H9 (cell line): ENCODE measurements around the gene INTS6L. TPM values are rescaled to one million over a fixed set of nuclear protein-coding genes. Genes with fewer than 3 reads are reported as not detected.

Experiments used
- DNase-seq: peaks from one replicate; pipeline ENCODE4 v3.0.0-alpha.2; 2017
- H2AFZ ChIP-seq: one replicate; pipeline ENCODE4 v1.6.1; 2013; ENCODE audit warnings: mild to moderate bottlenecking, low read length, control low read depth, moderate library complexity
- H2AK5ac ChIP-seq: 2 replicates; pipeline ENCODE4 v1.6.1; 2013; ENCODE audit warnings: low read length, control low read depth, mixed read lengths; ENCODE audit not compliant: insufficient read length
- H2BK120ac ChIP-seq: one replicate; pipeline ENCODE4 v1.6.1; 2013; ENCODE audit warnings: low read depth, mild to moderate bottlenecking, low read length, control low read depth, inconsistent platforms; ENCODE audit not compliant: poor library complexity, severe bottlenecking
- H2BK12ac ChIP-seq: 2 replicates; pipeline ENCODE4 v1.6.1; 2013; ENCODE audit warnings: low read length, control low read depth, mixed read lengths, low read depth; ENCODE audit not compliant: insufficient read length
- H2BK15ac ChIP-seq: 2 replicates; pipeline ENCODE4 v1.6.1; 2013; ENCODE audit warnings: low read depth, low read length, control low read depth
- H2BK20ac ChIP-seq: one replicate; pipeline ENCODE4 v1.6.1; 2013; ENCODE audit warnings: low read depth, mild to moderate bottlenecking, low read length, control low read depth, inconsistent platforms; ENCODE audit not compliant: poor library complexity, severe bottlenecking
- H2BK5ac ChIP-seq: 2 replicates; pipeline ENCODE4 v1.6.1; 2013; ENCODE audit warnings: low read length, control low read depth, mixed read lengths; ENCODE audit not compliant: insufficient read length
- H3K14ac ChIP-seq: 2 replicates; pipeline ENCODE4 v1.6.1; 2013; ENCODE audit warnings: low read length, control low read depth; ENCODE audit not compliant: insufficient read depth
- H3K18ac ChIP-seq: 2 replicates; pipeline ENCODE4 v1.6.1; 2013; ENCODE audit warnings: low read depth, mild to moderate bottlenecking, mixed read lengths, low read length, control low read depth; ENCODE audit not compliant: insufficient read length
- H3K23ac ChIP-seq: 2 replicates; pipeline ENCODE4 v1.6.1; 2013; ENCODE audit warnings: low read length, control low read depth, mixed read lengths, low read depth; ENCODE audit not compliant: insufficient read length
- H3K23me2 ChIP-seq: 2 replicates; pipeline ENCODE4 v1.6.1; 2013; ENCODE audit warnings: low read depth, mild to moderate bottlenecking, mixed read lengths, low read length, control low read depth; ENCODE audit not compliant: insufficient read length, poor library complexity, severe bottlenecking
- H3K27ac ChIP-seq: 2 replicates; pipeline ENCODE4 v1.5.1; 2013; ENCODE audit warnings: low read length, control low read depth, mixed read lengths, low read depth; ENCODE audit not compliant: insufficient read length
- H3K27me3 ChIP-seq: 2 replicates; pipeline ENCODE4 v1.6.1; 2013; ENCODE audit warnings: low read length, control low read depth, inconsistent platforms; ENCODE audit not compliant: insufficient read depth
- H3K4ac ChIP-seq: 2 replicates; pipeline ENCODE4 v1.6.1; 2013; ENCODE audit warnings: low read depth, mild to moderate bottlenecking, control low read depth, inconsistent platforms, low read length, moderate library complexity
- H3K4me1 ChIP-seq: 2 replicates; pipeline ENCODE4 v1.6.1; 2013; ENCODE audit warnings: low read length, control low read depth, inconsistent platforms; ENCODE audit not compliant: insufficient read depth
- H3K4me2 ChIP-seq: 2 replicates; pipeline ENCODE4 v1.6.1; 2013; ENCODE audit warnings: low read length, control low read depth, mixed read lengths; ENCODE audit not compliant: insufficient read length, insufficient read depth
- H3K56ac ChIP-seq: 2 replicates; pipeline ENCODE4 v1.6.1; 2013; ENCODE audit warnings: low read depth, mild to moderate bottlenecking, mixed read lengths, low read length, control low read depth; ENCODE audit not compliant: insufficient read length
- H3K79me1 ChIP-seq: 2 replicates; pipeline ENCODE4 v1.6.1; 2013; ENCODE audit warnings: low read depth, mild to moderate bottlenecking, moderate library complexity, low read length, control low read depth, inconsistent platforms; ENCODE audit not compliant: insufficient read depth, poor library complexity, severe bottlenecking
- H3K79me2 ChIP-seq: 2 replicates; pipeline ENCODE4 v1.6.1; 2013; ENCODE audit warnings: low read length, control low read depth, inconsistent platforms; ENCODE audit not compliant: insufficient read depth
- H3K9ac ChIP-seq: 2 replicates; pipeline ENCODE4 v1.6.1; 2013; ENCODE audit warnings: low read length, control low read depth, mixed read lengths; ENCODE audit not compliant: insufficient read length; ENCODE audit errors: extremely low read depth
- H3K9me3 ChIP-seq: one replicate; pipeline ENCODE4 v1.6.1; 2013; ENCODE audit warnings: low read depth, low read length, inconsistent platforms; ENCODE audit not compliant: control insufficient read depth
- H3T11ph ChIP-seq: one replicate; pipeline ENCODE4 v1.6.1; 2013; ENCODE audit warnings: mild to moderate bottlenecking, low read length, control low read depth, inconsistent platforms
- H4K20me1 ChIP-seq: one replicate; pipeline ENCODE4 v1.6.1; 2013; ENCODE audit not compliant: control insufficient read depth, insufficient read length, insufficient read depth
- H4K5ac ChIP-seq: 2 replicates; pipeline ENCODE4 v1.6.1; 2013; ENCODE audit warnings: low read depth, mild to moderate bottlenecking, mixed read lengths, low read length, control low read depth; ENCODE audit not compliant: insufficient read length
- H4K8ac ChIP-seq: replicated peaks from 2 replicates; pipeline ENCODE4 v1.6.1; 2013; ENCODE audit warnings: low read length, control low read depth, mixed read lengths, low read depth; ENCODE audit not compliant: insufficient read length
- H4K91ac ChIP-seq: 2 replicates; pipeline ENCODE4 v1.6.1; 2013; ENCODE audit warnings: low read depth, mild to moderate bottlenecking, moderate library complexity, mixed read lengths, low read length, control low read depth; ENCODE audit not compliant: insufficient read length
- H3K27ac Mint-ChIP-seq, 3 experiments: 2 replicates in 2 of 3; 3 replicates in 1 of 3; pipeline ENCODE4 v1.8.0; 2020 to 2021; ENCODE audit warnings: mixed read lengths in 3 of 3, mild to moderate bottlenecking in 1 of 3, moderate library complexity in 1 of 3
- H3K27me3 Mint-ChIP-seq: 2 replicates; pipeline ENCODE4 v1.8.0; 2021; ENCODE audit warnings: low read depth, mild to moderate bottlenecking, moderate library complexity, mixed read lengths
- H3K36me3 Mint-ChIP-seq, 3 experiments: 2 replicates in 2 of 3; 3 replicates in 1 of 3; pipeline ENCODE4 v1.8.0; 2020 to 2021; ENCODE audit warnings: low read depth in 3 of 3, mixed read lengths in 3 of 3; ENCODE audit not compliant: insufficient read depth in 1 of 3
- H3K4me1 Mint-ChIP-seq, 2 experiments: 2 replicates each; pipeline ENCODE4 v1.8.0; 2020; ENCODE audit warnings: mixed read lengths in 2 of 2
- H3K4me3 Mint-ChIP-seq, 2 experiments: 2 replicates in 1 of 2; 3 replicates in 1 of 2; pipeline ENCODE4 v1.8.0; 2020 to 2021; ENCODE audit warnings: mild to moderate bottlenecking in 2 of 2, mixed read lengths in 2 of 2, moderate library complexity in 1 of 2
- H3K9me3 Mint-ChIP-seq, 2 experiments: 2 replicates in 1 of 2; 3 replicates in 1 of 2; pipeline ENCODE4 v1.8.0; 2020; ENCODE audit warnings: mild to moderate bottlenecking in 2 of 2, mixed read lengths in 2 of 2, moderate library complexity in 1 of 2
- CTCF ChIP-seq: fragments of 200-600 bp; sonication (generic); conservative IDR thresholded peaks from 3 replicates; pipeline ENCODE4 v1.8.0; 2021; ENCODE audit warnings: antibody characterized with exemption, mild to moderate bottlenecking
- WGBS: extraction: QIAGEN DNeasy Blood & Tissue Kit; methylation state at CpG from one replicate; pipeline ENCODE4 v1.1.7; 2013; ENCODE audit warnings: missing lambda C conversion rate, low lambda C conversion rate, mixed read lengths; ENCODE audit not compliant: insufficient read length; ENCODE audit errors: extremely low coverage; 5-methylcytosine and 5-hydroxymethylcytosine counted together
- total RNA-seq: library from RNA; stranded (reverse); gene quantifications from 2 replicates; pipeline ENCODE4 v1.2.1, GENCODE V29; 2021

INTS6L gene
- total RNA-seq, 1 experiment from 2014 or later = 7.8 TPM

GRCh38 chrX:135513130-135513515 is 7.3 kb upstream of the INTS6L start:
- Histone ChIP-seq H2BK20ac (no peak overlapping the region), H3K9ac (no peak overlapping the region), H3K27ac (no peak overlapping the region), H3K9me3 (peaks cover 25% of the 10 kb centered on the region), H3K23me2 (no peaks in the 10 kb centered on the region), H2BK15ac (no peak overlapping the region), H3K4ac (no peak overlapping the region), H2AFZ (no peak overlapping the region), H4K91ac (no peak overlapping the region), H3K56ac (no peak overlapping the region), H3K27me3 (no peaks in the 10 kb centered on the region), H3K4me2 (no peak overlapping the region), H3K14ac (no peak overlapping the region), H2BK5ac (no peak overlapping the region), H3K79me2 (no peaks in the 10 kb centered on the region), H2BK12ac (no peak overlapping the region), H4K5ac (no peak overlapping the region), H3K4me1 (no peaks in the 10 kb centered on the region), H3K18ac (no peak overlapping the region), H3K23ac (no peak overlapping the region), H2AK5ac (no peak overlapping the region), H4K8ac (no peak overlapping the region), H2BK120ac (no peak overlapping the region), H4K20me1 (no peaks in the 10 kb centered on the region), H3T11ph (no peak overlapping the region), H3K79me1 (no peaks in the 10 kb centered on the region)
- DNase-seq = no peak
- Mint-ChIP-seq H3K4me1 (no peaks in the 10 kb centered on the region), H3K36me3 (peaks cover 0 to 6% (median 3%) of the 10 kb centered on the region in 3 experiments; a peak in 2 of 7 replicates), H3K27me3 (no peaks in the 10 kb centered on the region; the same call in 1 of the 2 replicates), H3K9me3 (peaks cover 44 to 57% of the 10 kb centered on the region in 2 experiments), H3K27ac (no peak overlapping the region), H3K4me3 (no peak overlapping the region)
- TF ChIP-seq CTCF = no peak
- WGBS = no CpG with 5 or more reads among the region's 5 CpGs
